NK-92 (cell line): ENCODE measurements around the gene FOLR1.

Source experiments
- DNase-seq: peaks from one replicate; lab custom pipeline; 2025; ENCODE audit not compliant: unreplicated experiment; lab: John Stamatoyannopoulos, UW

Gene FOLR1

GRCh38 chr11:72234514-72234830 lies 42.5 kb downstream of the FOLR1 start:
- DNase-seq, result no peak

- DNase-seq, result no peak
Measured at GRCh38 chr11:72234920-72235319, 43.0 kb downstream of the FOLR1 start.

- DNase-seq, result no peak
Measured at GRCh38 chr11:72235351-72236057, 43.6 kb downstream of the FOLR1 start.

GRCh38 chr11:72236083-72236697 lies 44.2 kb downstream of the FOLR1 start:
- DNase-seq, result no peak

GRCh38 chr11:72236774-72237111 lies 44.8 kb downstream of the FOLR1 start:
- no peak for DNase-seq

GRCh38 chr11:72237112-72237931 lies 45.4 kb downstream of the FOLR1 start:
- no peak for DNase-seq

DNA sequence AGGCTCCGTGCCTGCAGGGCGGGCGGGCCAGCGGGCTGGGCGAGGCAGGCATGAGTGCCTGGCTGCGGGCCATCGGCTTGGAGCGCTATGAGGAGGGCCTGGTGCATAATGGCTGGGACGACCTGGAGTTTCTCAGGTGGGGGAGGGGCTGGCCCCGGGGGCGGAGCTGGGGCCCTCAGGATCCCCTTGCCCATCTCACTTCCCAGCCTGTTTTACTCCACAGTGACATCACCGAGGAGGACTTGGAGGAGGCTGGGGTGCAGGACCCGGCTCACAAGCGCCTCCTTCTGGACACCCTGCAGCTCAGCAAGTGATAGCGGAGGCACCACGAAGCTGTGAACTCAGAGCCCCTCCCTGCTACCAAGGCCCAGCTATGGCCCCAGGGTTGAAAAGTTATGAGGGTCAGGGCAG lies 46.1 kb downstream of the FOLR1 start:
- no peak for DNase-seq

GRCh38 chr11:72238492-72239312 lies 46.8 kb downstream of the FOLR1 start:
- DNase-seq, result no peak

DNA sequence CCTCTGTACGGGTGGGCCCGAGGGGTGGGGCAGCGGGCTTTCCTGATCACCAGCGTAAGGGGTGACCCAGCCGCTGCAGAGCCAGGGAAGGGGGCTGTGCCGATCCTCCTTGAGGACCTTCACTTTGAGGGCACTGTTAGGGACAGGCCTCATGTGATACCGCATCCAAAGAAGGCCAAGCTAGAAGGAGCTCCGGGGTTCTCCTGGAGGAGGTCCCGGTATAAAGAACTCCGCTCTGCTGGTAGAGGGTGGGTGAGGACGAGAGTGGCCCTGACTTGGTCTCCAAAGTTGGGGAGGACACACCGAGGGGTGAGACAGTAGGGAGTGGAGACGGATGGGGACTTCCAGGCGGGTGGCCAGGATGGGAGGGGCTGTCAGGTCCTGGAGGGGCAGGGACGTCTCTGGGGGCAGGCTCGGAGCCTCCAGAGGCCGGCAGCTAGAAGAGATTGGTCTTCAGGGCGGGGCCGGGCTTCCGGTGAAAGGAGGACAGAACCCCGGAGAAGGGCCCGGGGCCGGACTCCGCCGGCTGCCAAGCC lies 47.4 kb downstream of the FOLR1 start:
- no peak for DNase-seq

- DNase-seq, result no peak
Measured at GRCh38 chr11:72239849-72240460, 48.0 kb downstream of the FOLR1 start.

DNA sequence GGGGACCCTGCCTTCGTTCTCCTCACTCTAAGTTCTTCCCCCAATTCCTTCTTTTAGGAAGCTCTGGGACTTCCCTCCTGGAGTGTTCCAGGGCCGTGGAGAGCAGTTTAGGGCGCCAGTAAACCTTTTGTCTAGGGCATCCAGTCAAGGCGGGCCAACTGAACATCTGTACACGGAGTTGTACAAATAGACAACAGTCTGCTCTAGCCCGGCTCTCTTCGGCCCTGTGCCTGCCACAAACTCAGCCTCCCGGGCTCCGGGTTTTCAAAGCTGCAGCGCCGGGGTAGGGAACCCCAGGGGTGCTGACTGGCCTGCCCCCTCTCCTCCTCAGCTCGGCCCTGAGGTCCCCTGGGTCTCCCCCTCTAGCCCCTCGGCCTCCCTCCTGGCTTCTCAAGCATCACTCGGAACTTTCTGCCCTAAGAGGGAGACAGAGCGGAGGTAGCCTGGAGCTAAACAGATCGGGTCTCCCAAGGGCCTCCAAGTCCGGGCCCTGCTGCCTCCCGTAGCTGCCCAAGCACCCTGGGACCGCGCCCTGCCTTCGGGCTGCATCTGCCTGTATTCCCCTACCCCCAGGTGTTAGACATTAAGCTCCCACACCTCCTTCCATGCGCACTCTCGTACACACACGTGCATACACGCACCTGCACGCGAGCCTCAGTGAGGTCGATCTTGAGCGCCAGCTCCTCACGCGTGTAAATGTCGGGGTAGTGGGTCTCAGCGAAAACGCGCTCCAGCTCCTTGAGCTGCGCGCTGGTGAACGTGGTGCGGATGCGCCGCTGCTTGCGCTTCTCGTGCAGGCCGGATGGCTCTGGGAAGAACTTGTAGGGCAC lies 48.7 kb downstream of the FOLR1 start:
- DNase-seq, result no peak

DNA sequence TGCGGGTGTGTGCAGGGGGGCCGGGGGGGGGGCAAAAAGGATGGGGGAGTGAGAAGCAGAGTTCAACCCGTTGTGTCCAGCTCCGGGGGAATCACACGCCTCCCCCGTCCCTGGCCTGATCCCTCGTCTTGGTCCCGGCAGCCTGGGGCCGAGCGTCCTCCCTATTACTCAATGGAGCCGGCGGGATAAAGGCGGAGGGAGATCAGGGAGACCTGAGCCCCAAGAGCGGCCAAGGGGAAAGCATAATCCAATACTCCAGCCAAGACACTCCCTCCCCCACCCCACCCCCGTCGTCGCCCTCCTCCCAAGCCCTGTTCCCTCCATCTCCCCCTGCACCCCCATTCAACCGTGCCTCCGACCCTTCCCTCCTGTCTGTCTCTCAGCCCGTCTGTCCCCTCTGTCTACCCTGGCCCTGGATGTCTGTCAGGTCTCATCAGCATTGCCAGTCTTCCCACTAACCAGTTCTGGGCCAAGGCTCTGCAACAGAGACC lies 49.4 kb downstream of the FOLR1 start:
- DNase-seq, result no peak

- DNase-seq, result no peak
Measured at GRCh38 chr11:72242141-72242540, 50.2 kb downstream of the FOLR1 start.

- no peak for DNase-seq
Measured at GRCh38 chr11:72243173-72244059, 51.5 kb downstream of the FOLR1 start.

GRCh38 chr11:72244060-72244360 lies 52.1 kb downstream of the FOLR1 start, which contains the start of gene PHOX2A:
PHOX2A (minus strand) TSS chr11:72244176; CDS start chr11:72244004, 172 bp downstream.
- no peak for DNase-seq

DNA sequence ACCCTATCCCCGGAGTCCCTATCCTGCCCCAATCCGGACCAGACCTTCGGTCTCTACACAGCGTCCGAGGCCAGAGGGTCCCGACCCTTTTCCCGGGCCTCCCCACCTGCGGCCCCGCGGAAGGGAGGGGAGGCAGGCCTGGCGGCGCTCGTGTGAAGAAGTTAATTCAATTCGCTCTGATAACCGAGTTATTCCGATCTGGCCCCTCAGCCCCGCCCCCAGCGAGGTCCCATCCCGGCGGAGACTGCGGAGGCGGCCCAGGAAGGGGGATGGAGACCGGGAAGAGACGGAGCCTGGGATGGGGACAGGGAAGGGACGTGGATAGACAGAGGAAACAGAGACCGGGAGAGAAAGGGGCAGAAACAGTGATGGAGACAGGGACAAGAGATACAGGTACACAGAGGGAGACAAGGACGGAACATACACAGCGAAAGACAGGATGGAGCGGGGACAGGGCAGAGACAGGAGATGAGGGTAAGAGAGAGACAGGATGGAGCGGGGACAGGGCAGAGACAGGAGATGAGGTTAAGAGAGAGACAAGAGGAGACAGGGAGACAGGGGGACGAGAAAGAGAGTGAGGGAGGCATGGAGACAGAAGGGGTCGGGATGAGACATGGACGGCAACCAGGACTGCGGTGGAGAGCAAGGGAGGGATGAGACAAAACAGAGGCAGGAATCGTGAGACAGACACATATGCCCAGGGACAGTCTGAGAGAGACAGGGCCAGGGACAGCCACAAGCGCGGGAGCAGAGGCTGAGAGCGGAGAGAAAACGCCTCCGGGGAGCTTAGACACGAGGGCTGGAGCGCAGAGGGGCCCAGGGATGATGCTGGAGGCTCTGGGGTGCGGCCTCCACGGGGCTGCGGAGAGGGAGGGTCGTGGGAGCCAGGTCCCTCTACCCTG lies 52.7 kb downstream of the FOLR1 start:
- no peak for DNase-seq

GRCh38 chr11:72245263-72245816 lies 53.4 kb downstream of the FOLR1 start:
- no peak for DNase-seq
